Ovary (tissue), 3 donors: ENCODE data around the gene LRRC36.

Experiments used
- CTCF ChIP-seq, 3 donors: fragments of 450-650 bp in 2 of 3; fragments of 200-600 bp in 1 of 3; IDR thresholded peaks; one replicate each; pipeline versions ENCODE4 v1.5.1 to v1.8.0; 2016 to 2022; ENCODE audit warnings: antibody characterized with exemption in 3 of 3, mild to moderate bottlenecking in 1 of 3
- EP300 ChIP-seq: sonication (generic); formaldehyde crosslinking; IDR thresholded peaks from one replicate; pipeline ENCODE4 v1.6.1; 2017; ENCODE audit warnings: antibody characterized with exemption
- donor health status: DM: no; HTN: no; CAD: no.

- TF ChIP-seq CTCF (IDR thresholded peaks at IDR 0.05) (no peak), EP300 (no peak)
Measured at GRCh38 chr16:67336648-67337047, 10.0 kb downstream of the LRRC36 start.
